ENCODE measurements around the gene MIF.
"Not testable (repeated sequence)": the region's sequence is repeated elsewhere in the genome, so short reads cannot be mapped to it uniquely, and the experiment has no call there.

Gene MIF

DNA sequence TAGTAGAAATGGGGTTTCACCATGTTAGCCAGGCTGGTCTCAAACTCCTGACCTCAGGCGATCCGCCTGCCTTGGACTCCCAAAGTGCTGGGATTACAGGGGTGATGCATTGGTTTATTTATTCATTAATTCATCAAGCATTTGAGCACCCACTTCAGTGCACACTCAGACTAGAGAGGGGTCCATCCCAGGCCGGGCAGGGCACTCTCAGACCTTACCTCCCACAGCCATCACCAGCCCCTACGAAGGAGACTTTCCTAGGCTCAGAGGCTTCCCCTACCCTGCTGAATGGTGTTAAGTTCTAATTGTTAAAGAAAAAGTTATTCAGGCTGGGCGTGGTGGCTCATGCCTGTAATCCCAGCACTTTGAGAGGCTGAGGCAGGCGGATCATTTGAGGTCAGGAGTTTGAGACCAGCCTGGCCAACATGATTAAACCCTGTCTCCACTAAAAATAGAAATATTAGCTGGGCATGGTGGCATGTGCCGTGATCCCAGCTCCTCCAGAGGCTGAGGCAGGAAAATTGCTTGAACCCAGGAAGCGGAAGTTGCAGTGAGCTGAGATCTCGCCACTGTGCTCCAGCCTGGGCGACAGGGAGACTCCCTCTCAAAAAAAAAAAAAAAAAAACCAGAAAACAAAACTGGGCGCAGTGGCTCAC is 29.6 kb upstream of the MIF start:
- intact Hi-C loops (cut with DNase I); DNase-seq: not testable (repeated sequence)

DNA sequence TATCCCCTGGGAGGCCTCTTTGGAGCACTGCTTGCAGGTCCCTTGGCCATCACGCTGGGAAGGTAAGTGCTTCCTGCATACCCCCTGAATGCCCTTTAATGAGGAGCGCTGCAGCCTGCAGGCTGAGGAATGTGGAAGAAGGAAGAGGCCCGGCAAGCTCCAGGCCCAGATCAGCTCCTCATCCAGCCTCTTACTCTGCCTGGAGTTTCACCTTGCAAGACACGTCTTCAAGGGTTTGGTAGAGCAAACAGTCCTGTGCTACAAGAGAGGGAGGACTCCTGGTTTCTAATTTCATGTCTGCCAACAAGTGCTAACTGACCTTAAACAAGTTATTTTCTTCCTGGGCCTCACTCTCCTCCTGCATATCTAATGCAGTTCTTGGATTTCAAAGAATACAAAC is 25.6 kb upstream of the MIF start:
- no peak for DNase-seq
- intact Hi-C loops (cut with DNase I): no loop called here

DNA sequence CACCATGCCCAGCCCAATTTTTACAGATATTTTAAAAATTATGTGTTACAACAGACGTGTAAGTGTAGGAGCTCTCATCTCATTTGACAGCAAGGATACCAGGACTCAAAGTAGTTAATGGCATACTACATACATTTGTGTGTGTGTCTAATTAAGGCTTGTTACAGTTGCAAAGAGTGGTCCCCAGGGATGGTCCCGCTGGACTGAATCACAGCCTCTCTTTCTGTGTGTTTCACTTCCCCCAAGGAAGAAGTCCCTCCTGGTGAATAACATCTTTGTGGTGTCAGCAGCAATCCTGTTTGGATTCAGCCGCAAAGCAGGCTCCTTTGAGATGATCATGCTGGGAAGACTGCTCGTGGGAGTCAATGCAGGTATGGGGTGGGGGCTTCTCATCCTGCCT is 19.3 kb upstream of the MIF start:
- intact Hi-C loops (cut with DNase I): no loop called here
- no peak for DNase-seq

DNA sequence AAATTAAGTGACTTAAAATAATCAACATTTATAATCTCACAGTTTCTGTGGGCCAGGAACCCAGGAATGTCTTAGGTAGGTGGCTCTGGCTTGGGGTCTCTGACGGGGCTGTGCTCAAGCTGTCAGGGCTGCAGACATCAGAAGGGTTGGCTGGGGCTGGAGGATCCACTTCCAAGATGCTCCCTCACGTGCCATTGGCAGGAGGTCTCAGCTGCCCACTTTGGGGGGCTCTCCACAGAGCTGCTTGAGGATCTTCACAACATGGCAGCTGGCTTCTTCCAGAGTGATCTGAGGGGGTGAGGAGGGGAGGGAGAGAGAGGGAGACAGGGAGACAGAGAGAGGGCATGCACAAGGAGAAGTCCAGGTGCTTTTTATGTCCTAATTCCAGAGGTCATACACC is 18.4 kb upstream of the MIF start:
- intact Hi-C loops (cut with DNase I): no loop called here
- DNase-seq: no peak

DNA sequence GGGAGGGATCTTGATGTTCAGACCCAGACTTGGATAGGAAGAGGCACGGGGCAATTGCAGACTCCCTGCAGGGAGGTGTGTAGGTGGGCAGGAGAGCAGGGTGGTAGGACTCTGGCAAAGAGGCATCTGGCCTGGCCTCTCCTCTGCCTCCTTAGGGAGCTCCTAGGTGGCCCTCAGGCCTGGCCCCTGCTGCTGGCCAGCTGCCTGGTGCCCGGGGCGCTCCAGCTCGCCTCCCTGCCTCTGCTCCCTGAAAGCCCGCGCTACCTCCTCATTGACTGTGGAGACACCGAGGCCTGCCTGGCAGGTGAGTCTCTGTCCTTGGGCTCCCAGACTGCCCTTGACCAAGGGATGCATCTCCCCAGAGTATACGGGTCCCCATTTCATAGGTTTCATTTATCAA is 16.6 kb upstream of the MIF start:
- no peak for DNase-seq
- intact Hi-C loops (cut with DNase I): no loop called here

DNA sequence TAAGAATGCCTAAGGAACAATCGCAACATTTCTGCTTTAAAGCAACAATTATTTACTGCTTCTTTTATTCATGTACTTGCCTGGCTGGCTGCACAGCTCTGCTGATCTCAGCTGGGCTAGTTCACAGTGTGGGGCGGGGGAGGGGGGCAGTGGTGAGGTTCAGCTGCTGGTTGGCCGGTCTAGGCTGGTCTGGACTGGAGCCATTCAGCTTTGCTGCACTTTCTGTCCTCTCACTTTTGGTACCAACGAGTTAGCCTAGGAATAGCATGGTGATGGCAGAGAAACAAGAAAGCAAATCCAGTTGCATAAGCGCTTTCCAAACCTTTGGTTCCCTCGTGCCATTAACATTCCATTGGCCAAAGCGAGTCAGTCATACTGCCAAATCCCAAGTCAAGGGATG is 16.0 kb upstream of the MIF start:
- intact Hi-C loops (cut with DNase I): no loop called here
- DNase-seq: peak in 10 of 42 donors; percentile 24 to 60 (median 42)

DNA sequence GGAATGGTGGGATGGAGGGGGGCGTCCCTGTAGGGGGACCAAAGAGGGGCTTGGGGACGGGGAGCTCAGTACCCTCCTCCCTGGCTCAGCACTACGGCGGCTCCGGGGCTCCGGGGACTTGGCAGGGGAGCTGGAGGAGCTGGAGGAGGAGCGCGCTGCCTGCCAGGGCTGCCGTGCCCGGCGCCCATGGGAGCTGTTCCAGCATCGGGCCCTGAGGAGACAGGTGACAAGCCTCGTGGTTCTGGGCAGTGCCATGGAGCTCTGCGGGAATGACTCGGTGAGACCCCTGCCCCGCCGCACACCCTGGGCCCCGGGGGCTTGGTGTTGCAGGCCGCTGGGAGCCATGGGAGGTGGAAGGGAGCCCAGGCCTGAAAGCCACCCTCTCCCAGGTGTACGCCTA is 11.8 kb upstream of the MIF start:
- intact Hi-C loops (cut with DNase I): no loop called here
- no peak for DNase-seq

DNA sequence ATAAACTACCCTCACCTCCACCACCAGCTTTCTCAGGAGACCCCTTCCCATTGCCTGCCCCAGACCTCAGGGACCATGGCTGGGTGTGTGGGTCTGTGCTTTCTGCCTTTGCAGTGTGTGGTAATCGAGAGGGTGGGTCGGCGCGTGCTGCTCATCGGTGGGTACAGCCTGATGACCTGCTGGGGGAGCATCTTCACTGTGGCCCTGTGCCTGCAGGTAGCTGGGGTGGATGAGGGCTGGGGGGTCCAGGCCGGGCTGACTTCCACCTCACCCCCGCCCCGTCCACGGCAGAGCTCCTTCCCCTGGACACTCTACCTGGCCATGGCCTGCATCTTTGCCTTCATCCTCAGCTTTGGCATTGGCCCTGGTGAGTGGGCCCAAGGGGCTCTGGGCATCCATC is 10.5 kb upstream of the MIF start:
- DNase-seq: no peak
- intact Hi-C loops (cut with DNase I): no loop called here

DNA sequence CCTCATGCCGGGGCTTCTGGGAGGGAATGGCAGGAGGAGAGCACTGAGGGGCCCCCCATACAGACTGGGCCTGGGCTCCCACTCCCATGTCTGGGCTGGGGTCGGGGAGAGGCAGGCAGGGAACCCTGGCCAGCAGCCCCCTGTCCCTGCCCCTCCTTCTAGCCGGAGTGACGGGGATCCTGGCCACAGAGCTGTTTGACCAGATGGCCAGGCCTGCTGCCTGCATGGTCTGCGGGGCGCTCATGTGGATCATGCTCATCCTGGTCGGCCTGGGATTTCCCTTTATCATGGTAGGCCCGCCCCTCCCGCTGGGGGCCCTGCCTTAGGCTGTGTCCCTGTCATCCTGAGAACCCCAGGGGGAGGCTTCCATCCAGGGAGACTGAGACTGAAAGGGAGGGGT is 10.0 kb upstream of the MIF start:
- intact Hi-C loops (cut with DNase I): no loop called here
- no peak for DNase-seq

DNA sequence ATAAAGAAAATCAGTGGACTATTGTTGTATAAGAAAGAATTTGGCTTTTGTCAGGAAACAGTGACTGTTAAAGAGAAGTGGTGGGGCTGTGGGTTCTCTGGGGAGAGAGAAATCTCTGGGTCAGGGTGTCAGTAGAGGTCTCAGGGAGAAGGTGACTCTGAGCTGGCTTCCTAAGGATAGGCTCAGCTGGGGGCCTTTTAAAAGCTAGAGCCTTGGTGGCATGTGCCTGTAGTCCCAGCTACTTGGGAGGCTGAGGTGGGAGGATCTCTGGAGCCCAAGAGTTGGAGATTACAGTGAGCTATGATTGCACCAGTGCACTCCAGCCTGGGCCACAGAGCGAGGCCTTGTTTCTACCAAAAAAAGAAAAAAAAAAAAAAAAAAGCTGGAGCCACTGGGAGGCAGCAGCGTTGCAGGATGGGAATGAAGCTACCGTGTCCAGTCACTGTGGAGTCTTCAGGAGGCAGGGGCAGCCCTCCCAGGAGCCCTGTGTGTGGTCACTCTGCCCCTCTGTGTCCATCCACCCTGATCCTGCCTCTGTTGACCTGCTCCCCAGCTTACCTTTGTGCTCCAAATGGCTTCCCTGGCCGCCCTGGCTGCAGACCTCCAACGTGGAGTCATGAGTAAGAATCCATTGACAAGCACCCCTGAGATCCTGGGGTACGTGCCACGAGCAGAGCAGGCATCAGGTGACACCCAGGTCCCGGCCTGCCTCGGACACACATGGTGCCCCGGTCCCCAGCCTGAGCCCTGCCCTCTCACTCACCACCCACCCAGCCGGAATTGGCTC is 5.4 kb upstream of the MIF start:
- peak in 23 of 42 donors; percentile 17 to 63 (median 39) for DNase-seq
- intact Hi-C loops (cut with DNase I): no loop called here

DNA sequence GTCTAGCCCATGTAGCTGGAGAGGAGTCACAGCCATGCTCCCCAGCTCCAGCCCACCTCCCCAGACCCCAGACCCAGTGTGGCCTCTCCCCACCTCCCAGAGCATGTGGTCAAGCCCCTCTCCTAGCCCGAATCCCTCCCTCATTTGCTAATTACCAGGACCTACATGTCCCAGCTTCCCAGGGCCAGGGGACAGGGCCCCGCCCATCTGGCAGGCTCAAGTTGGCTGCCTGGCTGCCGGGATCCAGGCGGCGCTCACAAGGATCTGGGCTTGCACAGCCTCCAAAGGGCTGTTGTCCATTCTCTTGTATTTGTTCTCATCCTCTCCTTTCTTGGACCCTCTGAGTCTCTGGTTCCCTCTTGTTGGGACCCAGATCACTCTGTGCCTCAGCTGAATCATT is 4.6 kb upstream of the MIF start:
- intact Hi-C loops (cut with DNase I): loop anchor here (5.0 kb wide), 1 partner anchor 32 kb away; the partner anchor contains the start of gene SLC2A11
- peak in 14 of 42 donors; percentile 20 to 54 (median 38) for DNase-seq

DNA sequence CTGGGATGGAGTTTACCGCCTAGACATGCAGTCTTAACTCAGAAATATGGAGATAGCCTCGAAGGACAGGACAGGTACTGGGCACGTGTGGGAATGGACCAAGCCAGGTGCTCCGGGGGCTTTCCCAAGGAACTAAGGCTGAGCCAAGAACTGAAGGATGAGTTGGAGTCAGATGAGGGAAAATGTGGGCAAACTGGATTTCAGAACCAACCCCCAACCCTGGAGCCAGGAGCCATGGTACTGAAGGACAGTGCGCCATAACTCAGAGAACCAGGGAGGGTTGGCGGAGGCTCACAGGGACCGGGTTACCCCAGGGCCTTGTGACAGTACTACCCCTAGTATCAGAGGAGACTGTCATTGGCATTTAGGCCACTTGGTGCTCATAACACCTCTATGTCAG is 2.5 kb upstream of the MIF start:
- intact Hi-C loops (cut with DNase I): loop anchor here (5.0 kb wide), 1 partner anchor 34 kb away; the partner anchor contains the start of gene SLC2A11
- no peak for DNase-seq

DNA sequence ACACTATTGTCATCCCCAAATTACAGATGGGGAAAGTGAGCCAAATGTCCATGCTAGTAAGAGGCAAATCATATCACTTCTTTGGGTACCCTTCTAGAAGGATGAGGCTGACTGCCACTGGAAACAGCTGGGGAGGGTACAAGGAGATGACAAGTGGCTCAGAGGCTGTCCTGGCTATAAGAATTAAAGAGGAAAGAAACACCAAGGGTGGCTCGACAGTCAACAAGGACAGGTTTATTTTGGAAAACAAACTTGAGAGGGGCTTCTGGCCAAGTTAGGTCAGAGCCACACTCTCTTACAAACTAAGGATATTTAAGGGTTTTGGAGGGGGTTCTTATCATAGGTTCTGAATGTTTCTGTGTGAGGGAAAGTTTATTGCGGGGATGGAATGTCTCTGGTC is 2.1 kb upstream of the MIF start:
- DNase-seq: no peak
- intact Hi-C loops (cut with DNase I): loop anchor here (5.0 kb wide), 1 partner anchor 35 kb away; the partner anchor contains the start of gene SLC2A11

DNA sequence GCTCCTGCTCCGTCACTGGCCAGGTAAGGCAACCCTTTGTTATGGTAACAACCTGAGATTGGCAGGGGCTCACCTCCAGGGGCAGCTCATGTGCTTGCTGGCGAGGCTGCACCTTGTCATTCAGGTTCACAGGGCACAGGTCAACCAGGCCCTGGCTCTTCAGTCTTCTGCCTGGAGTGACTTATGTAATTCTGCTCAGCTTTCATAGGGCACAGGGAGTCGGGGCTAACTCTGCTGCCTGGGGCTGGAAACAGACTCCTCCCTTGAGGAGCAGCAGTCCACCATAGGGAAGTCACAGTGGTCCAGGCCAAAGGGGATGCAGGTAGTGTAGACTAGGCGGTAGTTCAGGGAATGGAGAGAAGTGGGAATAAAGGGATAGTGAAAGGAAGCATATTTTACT is 1.5 kb upstream of the MIF start:
- intact Hi-C loops (cut with DNase I): loop anchor here (5.0 kb wide), 1 partner anchor 35 kb away; the partner anchor contains the start of gene SLC2A11
- no peak for DNase-seq

DNA sequence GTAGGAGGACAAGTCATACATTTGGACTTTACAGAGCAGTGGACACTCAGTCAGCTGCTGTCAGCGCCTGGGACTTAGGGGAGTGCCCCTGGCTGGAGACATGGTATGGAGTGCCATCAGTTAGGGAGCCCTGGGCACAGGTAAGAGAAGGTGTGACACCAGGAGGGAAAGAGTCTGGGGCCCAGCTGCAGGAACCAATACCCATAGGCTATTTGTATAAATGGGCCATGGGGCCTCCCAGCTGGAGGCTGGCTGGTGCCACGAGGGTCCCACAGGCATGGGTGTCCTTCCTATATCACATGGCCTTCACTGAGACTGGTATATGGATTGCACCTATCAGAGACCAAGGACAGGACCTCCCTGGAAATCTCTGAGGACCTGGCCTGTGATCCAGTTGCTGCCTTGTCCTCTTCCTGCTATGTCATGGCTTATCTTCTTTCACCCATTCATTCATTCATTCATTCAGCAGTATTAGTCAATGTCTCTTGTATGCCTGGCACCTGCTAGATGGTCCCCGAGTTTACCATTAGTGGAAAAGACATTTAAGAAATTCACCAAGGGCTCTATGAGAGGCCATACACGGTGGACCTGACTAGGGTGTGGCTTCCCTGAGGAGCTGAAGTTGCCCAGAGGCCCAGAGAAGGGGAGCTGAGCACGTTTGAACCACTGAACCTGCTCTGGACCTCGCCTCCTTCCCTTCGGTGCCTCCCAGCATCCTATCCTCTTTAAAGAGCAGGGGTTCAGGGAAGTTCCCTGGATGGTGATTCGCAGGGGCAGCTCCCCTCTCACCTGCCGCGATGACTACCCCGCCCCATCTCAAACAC is 850 bp upstream of the MIF start:
- no peak for DNase-seq
- intact Hi-C loops (cut with DNase I): loop anchor here (5.0 kb wide), 1 partner anchor 36 kb away; the partner anchor contains the start of gene SLC2A11

DNA sequence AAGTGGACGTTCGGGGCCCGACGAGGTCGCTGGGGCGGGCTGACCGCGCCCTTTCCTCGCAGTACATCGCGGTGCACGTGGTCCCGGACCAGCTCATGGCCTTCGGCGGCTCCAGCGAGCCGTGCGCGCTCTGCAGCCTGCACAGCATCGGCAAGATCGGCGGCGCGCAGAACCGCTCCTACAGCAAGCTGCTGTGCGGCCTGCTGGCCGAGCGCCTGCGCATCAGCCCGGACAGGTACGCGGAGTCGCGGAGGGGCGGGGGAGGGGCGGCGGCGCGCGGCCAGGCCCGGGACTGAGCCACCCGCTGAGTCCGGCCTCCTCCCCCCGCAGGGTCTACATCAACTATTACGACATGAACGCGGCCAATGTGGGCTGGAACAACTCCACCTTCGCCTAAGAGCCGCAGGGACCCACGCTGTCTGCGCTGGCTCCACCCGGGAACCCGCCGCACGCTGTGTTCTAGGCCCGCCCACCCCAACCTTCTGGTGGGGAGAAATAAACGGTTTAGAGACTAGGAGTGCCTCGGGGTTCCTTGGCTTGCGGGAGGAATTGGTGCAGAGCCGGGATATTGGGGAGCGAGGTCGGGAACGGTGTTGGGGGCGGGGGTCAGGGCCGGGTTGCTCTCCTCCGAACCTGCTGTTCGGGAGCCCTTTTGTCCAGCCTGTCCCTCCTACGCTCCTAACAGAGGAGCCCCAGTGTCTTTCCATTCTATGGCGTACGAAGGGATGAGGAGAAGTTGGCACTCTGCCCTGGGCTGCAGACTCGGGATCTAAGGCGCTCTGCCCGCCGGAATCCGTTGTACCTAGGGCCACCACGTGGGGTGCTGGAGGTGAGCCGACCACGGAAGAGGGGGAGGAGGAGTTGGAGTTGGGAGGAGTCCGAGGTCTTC is 771 bp downstream of the MIF start:
- peak; percentile 28 to 81 (median 65) for DNase-seq
- intact Hi-C loops (cut with DNase I): loop anchor here (5.0 kb wide), 1 partner anchor 38 kb away; the partner anchor contains the start of gene SLC2A11

DNA sequence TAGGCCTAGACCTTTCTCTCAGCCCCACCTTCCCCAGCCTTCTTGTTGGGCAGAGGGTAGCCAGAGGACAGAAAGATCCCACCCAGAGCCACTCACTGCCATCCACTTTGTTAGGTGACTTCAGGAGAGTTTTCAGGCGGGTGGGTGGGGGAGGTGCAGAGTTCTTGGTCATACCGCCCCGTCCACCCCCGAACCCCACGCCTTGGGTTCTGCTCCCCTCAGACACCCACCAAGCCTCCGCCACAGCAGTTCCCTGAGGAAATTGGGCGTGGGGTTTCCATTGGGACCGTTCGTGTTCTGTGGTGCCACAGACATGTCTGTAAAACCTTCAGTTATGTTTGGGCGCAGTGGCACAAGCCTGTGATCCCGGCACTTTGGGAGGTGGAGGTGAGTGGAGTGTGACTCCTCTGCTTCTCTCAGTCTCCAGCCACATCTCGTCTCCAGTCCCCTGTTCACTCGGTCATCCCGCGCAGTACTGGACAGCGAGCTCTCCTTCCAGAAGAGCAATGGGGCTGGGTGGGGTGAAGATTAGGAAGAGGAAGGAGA is 1.5 kb downstream of the MIF start:
- intact Hi-C loops (cut with DNase I): no loop called here
- no peak for DNase-seq

DNA sequence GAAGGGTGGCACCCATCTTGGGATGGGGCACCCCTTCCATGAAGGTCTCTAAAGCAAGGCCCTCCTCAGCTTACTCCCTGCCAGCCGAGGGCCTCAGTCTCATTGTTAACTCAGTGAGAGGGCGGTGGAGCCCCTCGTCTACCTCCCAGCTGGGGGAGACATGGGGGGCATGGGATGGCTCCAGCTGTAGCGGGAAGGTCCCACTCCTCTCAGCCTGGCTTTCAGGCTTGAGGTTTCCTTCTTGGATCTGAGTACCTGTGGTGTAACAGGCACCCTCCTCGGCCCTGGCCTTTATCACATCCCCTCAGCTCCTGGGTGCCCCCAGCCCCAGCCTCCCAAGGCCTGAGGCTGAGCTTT is 2.0 kb downstream of the MIF start:
- intact Hi-C loops (cut with DNase I): no loop called here
- DNase-seq: no peak

Measured in head of caudate nucleus (tissue), 42 donors.